ENCODE data around the gene SPEM3. TPM values are rescaled to one million over a fixed set of nuclear protein-coding genes. Genes with fewer than 3 reads are reported as not detected.
A peak's percentile ranks its signal among the peaks of the same experiment; 100 is the strongest.

Gene SPEM3
- total RNA-seq, 1 donor from 2014 or later: not detected

- peak overlapping the region; percentile 96 for H3K27ac Mint-ChIP-seq (ENCODE audit: unreplicated experiment)
- no peak for TF ChIP-seq CTCF (conservative IDR thresholded peaks at IDR 0.05)
- H3K9me3 Mint-ChIP-seq: no peaks in the 10 kb centered on the region
- peaks cover 38% of the 10 kb centered on the region for H3K4me1 Mint-ChIP-seq
- peaks cover 17% of the 10 kb centered on the region for H3K36me3 Mint-ChIP-seq (ENCODE audit: low read depth)
- DNase-seq (ENCODE audit: low read depth, low spot score): peak; percentile 16
- H3K27me3 Mint-ChIP-seq (ENCODE audit: low read depth): no peaks in the 10 kb centered on the region
- H3K4me3 Mint-ChIP-seq: peak overlapping the region; percentile 94
Measured at GRCh38 chr17:7405350-7406234, 23.1 kb upstream of the SPEM3 start.

GRCh38 chr17:7406235-7406825 lies 22.3 kb upstream of the SPEM3 start:
- Mint-ChIP-seq H3K36me3 (ENCODE audit: low read depth) (peaks cover 17% of the 10 kb centered on the region), H3K27ac (ENCODE audit: unreplicated experiment) (no peak overlapping the region)
- no peak for TF ChIP-seq CTCF (conservative IDR thresholded peaks at IDR 0.05)

GRCh38 chr17:7407082-7407481 lies 21.6 kb upstream of the SPEM3 start:
- peak overlapping the region; percentile 74 for H3K4me3 Mint-ChIP-seq
- peak overlapping the region; percentile 67 for H3K27ac Mint-ChIP-seq (ENCODE audit: unreplicated experiment)
- no peak for DNase-seq (ENCODE audit: low read depth, low spot score)
- H3K27me3 Mint-ChIP-seq (ENCODE audit: low read depth): no peaks in the 10 kb centered on the region
- peaks cover 14% of the 10 kb centered on the region for H3K36me3 Mint-ChIP-seq (ENCODE audit: low read depth)
- no peak for TF ChIP-seq CTCF (conservative IDR thresholded peaks at IDR 0.05)
- H3K4me1 Mint-ChIP-seq: peaks cover 34% of the 10 kb centered on the region
- no peaks in the 10 kb centered on the region for H3K9me3 Mint-ChIP-seq

More at GRCh38 chr17:7406235-7406825, 22.3 kb upstream of the SPEM3 start:
- Mint-ChIP-seq H3K4me1 (peaks cover 38% of the 10 kb centered on the region), H3K4me3 (peak overlapping the region; percentile 94), H3K27me3 (ENCODE audit: low read depth) (no peaks in the 10 kb centered on the region), H3K9me3 (no peaks in the 10 kb centered on the region)
- no peak for DNase-seq (ENCODE audit: low read depth, low spot score)

- Mint-ChIP-seq H3K4me3 (peak within 1 kb of the TSS; percentile 74), H3K4me1 (peaks cover 40% of the 10 kb centered on the region), H3K36me3 (ENCODE audit: low read depth) (peaks cover 14% of the 10 kb centered on the region), H3K9me3 (no peaks in the 10 kb centered on the region), H3K27me3 (ENCODE audit: low read depth) (no peaks in the 10 kb centered on the region), H3K27ac (ENCODE audit: unreplicated experiment) (peak within 1 kb of the TSS; percentile 67)
- no peak for TF ChIP-seq CTCF (conservative IDR thresholded peaks at IDR 0.05)
- DNase-seq (ENCODE audit: low read depth, low spot score): no peak
Measured at GRCh38 chr17:7407485-7408251, 21.0 kb upstream of the SPEM3 start, which contains the start of gene NLGN2. NLGN2 (plus strand) TSS chr17:7407845; CDS start chr17:7408256, 411 bp downstream.

GRCh38 chr17:7408252-7408727 lies 20.4 kb upstream of the SPEM3 start:
- Mint-ChIP-seq H3K4me3 (no peak overlapping the region), H3K27me3 (ENCODE audit: low read depth) (no peaks in the 10 kb centered on the region), H3K4me1 (peaks cover 40% of the 10 kb centered on the region), H3K36me3 (ENCODE audit: low read depth) (peaks cover 14% of the 10 kb centered on the region), H3K9me3 (no peaks in the 10 kb centered on the region), H3K27ac (ENCODE audit: unreplicated experiment) (no peak overlapping the region)
- TF ChIP-seq CTCF (conservative IDR thresholded peaks at IDR 0.05): no peak
- no peak for DNase-seq (ENCODE audit: low read depth, low spot score)

Measured in neural crest cell (in vitro differentiated cells).